ENCODE results near the gene MXD1. TPM values are rescaled to one million over a fixed set of nuclear protein-coding genes. Genes with fewer than 3 reads are reported as not detected.

MXD1 gene
- total RNA-seq, 4 donors from 2014 or later, result 11.7 to 154 (median 113) TPM

GRCh38 chr2:69969126-69969983 lies 54.4 kb downstream of the MXD1 start:
- Histone ChIP-seq H3K4me3 (no peak overlapping the region), H3K4me1 (peaks cover 0 to 6% (median 3%) of the 10 kb centered on the region in 4 donors), H3K27ac (no peak overlapping the region), H3K9me3 (no peaks in the 10 kb centered on the region), H3K36me3 (no peaks in the 10 kb centered on the region), H3K27me3 (no peaks in the 10 kb centered on the region)
- TF ChIP-seq POLR2A (IDR thresholded peaks at IDR 0.05) (no peak), EP300 (IDR thresholded peaks at IDR 0.05; ENCODE audit: low read depth) (no peak), CTCF (IDR thresholded peaks at IDR 0.05) (no peak), POLR2AphosphoS5 (IDR thresholded peaks at IDR 0.05) (no peak)
- DNase-seq, result no peak
- intact Hi-C loops (cut with DNase I; ENCODE audit: low total_unique reads) (no loop called here), in situ Hi-C loops (cut with MboI; ENCODE audit: low pct_ligation_motif_present in 1 of 4, low pct_unique_long_range_greater_than_20kb in 1 of 4, low sequenced_read_pairs in 3 of 4) (no loop called here)
- WGBS, 2 donors (ENCODE audit: low coverage in 1 of 2), result 79 to 90% methylated on average over 7 to 16 of the region's 16 CpGs

GRCh38 chr2:69969991-69970390 lies 55.1 kb downstream of the MXD1 start:
- intact Hi-C loops (cut with DNase I; ENCODE audit: low total_unique reads), result no loop called here
- whole genome bisulfite sequencing, 2 donors (ENCODE audit: low coverage in 1 of 2), result 72 to 80% methylated on average over 1 to 4 of the region's 4 CpGs
- no peak for TF ChIP-seq EP300 (IDR thresholded peaks at IDR 0.05; ENCODE audit: low read depth)
- TF ChIP-seq CTCF (IDR thresholded peaks at IDR 0.05), result no peak
- no peak for TF ChIP-seq POLR2A (IDR thresholded peaks at IDR 0.05)
- no peak for TF ChIP-seq POLR2AphosphoS5 (IDR thresholded peaks at IDR 0.05)
- Histone ChIP-seq H3K9me3 (no peaks in the 10 kb centered on the region), H3K27me3 (no peaks in the 10 kb centered on the region), H3K36me3 (no peaks in the 10 kb centered on the region), H3K27ac (no peak overlapping the region), H3K4me1 (peaks cover 0 to under 1% (median 0%) of the 10 kb centered on the region in 4 donors), H3K4me3 (no peak overlapping the region)
- DNase-seq, result no peak
- in situ Hi-C loops (cut with MboI; ENCODE audit: low pct_ligation_motif_present in 1 of 4, low pct_unique_long_range_greater_than_20kb in 1 of 4, low sequenced_read_pairs in 3 of 4), result no loop called here

- no peak overlapping the region for H3K4me3 ChIP-seq
- H3K27ac ChIP-seq, result no peak overlapping the region
- no peak for DNase-seq
- no peak for TF ChIP-seq CTCF (IDR thresholded peaks at IDR 0.05)
- TF ChIP-seq POLR2AphosphoS5 (IDR thresholded peaks at IDR 0.05), result no peak
- no peak for TF ChIP-seq POLR2A (IDR thresholded peaks at IDR 0.05)
- WGBS, 2 donors (ENCODE audit: low coverage in 1 of 2), result 95 to 100% methylated on average over 1 of the region's 1 CpG
- H3K27me3 ChIP-seq, result no peaks in the 10 kb centered on the region
- H3K4me1 ChIP-seq, result no peaks in the 10 kb centered on the region
- in situ Hi-C loops (cut with MboI; ENCODE audit: low pct_ligation_motif_present in 1 of 4, low pct_unique_long_range_greater_than_20kb in 1 of 4, low sequenced_read_pairs in 3 of 4), result no loop called here
- H3K36me3 ChIP-seq, result no peaks in the 10 kb centered on the region
- intact Hi-C loops (cut with DNase I; ENCODE audit: low total_unique reads), result no loop called here
- H3K9me3 ChIP-seq, result no peaks in the 10 kb centered on the region
Observed at GRCh38 chr2:69972822-69973221, 57.9 kb downstream of the MXD1 start.

GRCh38 chr2:69973335-69973735 lies 58.4 kb downstream of the MXD1 start:
- Histone ChIP-seq H3K36me3 (no peaks in the 10 kb centered on the region), H3K27ac (no peak overlapping the region), H3K4me3 (no peak overlapping the region), H3K4me1 (no peaks in the 10 kb centered on the region), H3K9me3 (no peaks in the 10 kb centered on the region), H3K27me3 (no peaks in the 10 kb centered on the region)
- TF ChIP-seq CTCF (IDR thresholded peaks at IDR 0.05), result no peak
- TF ChIP-seq POLR2AphosphoS5 (IDR thresholded peaks at IDR 0.05), result no peak
- TF ChIP-seq POLR2A (IDR thresholded peaks at IDR 0.05), result no peak
- intact Hi-C loops (cut with DNase I; ENCODE audit: low total_unique reads) (no loop called here), in situ Hi-C loops (cut with MboI; ENCODE audit: low pct_ligation_motif_present in 1 of 4, low pct_unique_long_range_greater_than_20kb in 1 of 4, low sequenced_read_pairs in 3 of 4) (no loop called here)
- WGBS, 2 donors (ENCODE audit: low coverage in 1 of 2), result 59 to 71% methylated on average over 4 of the region's 4 CpGs
- no peak for DNase-seq
